NT2/D1 (cell line): ENCODE measurements around the gene ACTR5.

Source experiments
- DNase-seq: peaks from one replicate; pipeline ENCODE4 v3.0.0-alpha.2; 2011; ENCODE audit warnings: low read depth, low spot score
- H3K27me3 ChIP-seq: 2 replicates; pipeline ENCODE4 v1.6.0; 2011; ENCODE audit warnings: mild to moderate bottlenecking; ENCODE audit not compliant: insufficient read length, insufficient read depth
- H3K36me3 ChIP-seq: 2 replicates; pipeline ENCODE4 v1.6.1; 2011; ENCODE audit warnings: mild to moderate bottlenecking, low read length, mixed read lengths; ENCODE audit not compliant: insufficient read depth, insufficient read length
- H3K4me1 ChIP-seq: 2 replicates; pipeline ENCODE4 v1.5.1; 2011; ENCODE audit not compliant: insufficient read depth, insufficient read length
- H3K4me3 ChIP-seq: 2 replicates; pipeline ENCODE4 v1.5.1; 2011; ENCODE audit warnings: low read depth; ENCODE audit not compliant: insufficient read length
- H3K9ac ChIP-seq: 2 replicates; pipeline ENCODE4 v1.6.0; 2011; ENCODE audit warnings: low read depth; ENCODE audit not compliant: insufficient read length
- H3K9me3 ChIP-seq: 2 replicates; pipeline ENCODE4 v1.5.1; 2011; ENCODE audit warnings: mild to moderate bottlenecking, low read length; ENCODE audit not compliant: insufficient read depth
- SUZ12 ChIP-seq: IDR thresholded peaks from 2 replicates; pipeline ENCODE4 v1.6.1; 2011; ENCODE audit not compliant: insufficient read length, insufficient read depth; ENCODE audit errors: extremely low read depth
- YY1 ChIP-seq: IDR thresholded peaks from 2 replicates; pipeline ENCODE4 v1.6.1; 2011; ENCODE audit not compliant: insufficient read length, insufficient read depth
- ZNF274 ChIP-seq: IDR thresholded peaks from 2 replicates; pipeline ENCODE4 v1.6.1; 2011; ENCODE audit warnings: mild to moderate bottlenecking, low read depth, low read length

ACTR5 gene

GRCh38 chr20:38729767-38730166 lies 18.5 kb upstream of the ACTR5 start:
- H3K9me3 ChIP-seq, result no peaks in the 10 kb centered on the region; the same call in 1 of the 2 replicates
- peaks cover 96% of the 10 kb centered on the region for H3K27me3 ChIP-seq
- H3K9ac ChIP-seq, result no peak overlapping the region
- H3K4me1 ChIP-seq, result peaks cover 36% of the 10 kb centered on the region
- no peak for TF ChIP-seq YY1
- TF ChIP-seq ZNF274, result no peak
- TF ChIP-seq SUZ12, result no peak
- H3K4me3 ChIP-seq, result no peak overlapping the region
- no peaks in the 10 kb centered on the region for H3K36me3 ChIP-seq
- no peak for DNase-seq

GRCh38 chr20:38730167-38730988 lies 17.9 kb upstream of the ACTR5 start:
- H3K9me3 ChIP-seq, result no peaks in the 10 kb centered on the region; the same call in 1 of the 2 replicates
- TF ChIP-seq YY1, result no peak
- TF ChIP-seq SUZ12, result no peak
- no peak for TF ChIP-seq ZNF274
- H3K4me1 ChIP-seq, result peaks cover 30% of the 10 kb centered on the region
- H3K4me3 ChIP-seq, result no peak overlapping the region
- DNase-seq, result no peak
- no peak overlapping the region for H3K9ac ChIP-seq
- no peaks in the 10 kb centered on the region for H3K36me3 ChIP-seq
- H3K27me3 ChIP-seq, result peaks cover 90% of the 10 kb centered on the region

DNA sequence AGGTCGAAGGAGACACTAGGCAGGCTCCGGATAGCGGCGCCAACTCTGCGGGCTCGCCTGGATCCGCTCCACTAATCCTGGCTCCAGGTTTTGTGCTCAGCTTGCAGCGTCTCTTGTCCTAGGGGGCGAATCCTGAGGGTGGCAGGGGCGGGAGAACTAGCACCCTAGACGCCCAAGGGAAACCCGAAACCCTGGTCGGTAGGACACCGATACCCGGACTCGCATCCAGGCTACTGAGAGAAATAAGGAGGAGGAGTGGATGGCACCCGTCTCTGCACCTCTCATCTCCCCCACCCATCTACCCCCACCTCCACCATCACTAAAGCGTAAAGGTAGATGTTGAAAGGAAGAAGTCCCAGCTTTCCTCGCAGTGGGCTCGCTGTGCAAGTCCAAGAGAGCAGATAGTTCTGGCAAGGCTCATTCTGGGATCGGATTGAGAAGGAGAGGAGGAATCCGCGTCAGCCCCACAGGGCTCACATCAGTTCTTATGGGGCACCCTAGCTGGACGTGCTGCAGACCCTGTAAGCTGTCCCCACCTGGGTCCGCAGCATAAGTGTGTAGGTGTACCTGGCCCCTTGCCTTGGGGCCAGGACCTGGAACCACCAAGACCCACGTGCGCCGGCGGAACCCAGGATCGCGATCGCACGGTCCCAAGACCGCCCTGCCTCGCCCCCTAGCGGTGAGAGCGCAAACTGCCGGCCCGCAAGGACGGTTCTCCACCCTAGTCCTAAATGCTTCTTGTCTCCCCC lies 17.1 kb upstream of the ACTR5 start:
- H3K9me3 ChIP-seq, result no peaks in the 10 kb centered on the region; the same call in 1 of the 2 replicates
- H3K27me3 ChIP-seq, result peaks cover 82% of the 10 kb centered on the region
- no peak for TF ChIP-seq ZNF274
- no peak for TF ChIP-seq SUZ12
- TF ChIP-seq YY1, result no peak
- DNase-seq, result peak; percentile 66
- peak overlapping the region; percentile 44 for H3K4me3 ChIP-seq
- no peaks in the 10 kb centered on the region for H3K36me3 ChIP-seq
- peak overlapping the region; percentile 29 for H3K9ac ChIP-seq
- H3K4me1 ChIP-seq, result peaks cover 23% of the 10 kb centered on the region

GRCh38 chr20:38731738-38732113 lies 16.5 kb upstream of the ACTR5 start:
- peaks cover 76% of the 10 kb centered on the region for H3K27me3 ChIP-seq
- no peak overlapping the region for H3K4me3 ChIP-seq
- H3K4me1 ChIP-seq, result peaks cover 18% of the 10 kb centered on the region
- H3K9ac ChIP-seq, result no peak overlapping the region
- H3K36me3 ChIP-seq, result no peaks in the 10 kb centered on the region
- no peak for TF ChIP-seq YY1
- TF ChIP-seq SUZ12, result no peak
- no peak for TF ChIP-seq ZNF274
- no peaks in the 10 kb centered on the region; the same call in 1 of the 2 replicates for H3K9me3 ChIP-seq
- no peak for DNase-seq

DNA sequence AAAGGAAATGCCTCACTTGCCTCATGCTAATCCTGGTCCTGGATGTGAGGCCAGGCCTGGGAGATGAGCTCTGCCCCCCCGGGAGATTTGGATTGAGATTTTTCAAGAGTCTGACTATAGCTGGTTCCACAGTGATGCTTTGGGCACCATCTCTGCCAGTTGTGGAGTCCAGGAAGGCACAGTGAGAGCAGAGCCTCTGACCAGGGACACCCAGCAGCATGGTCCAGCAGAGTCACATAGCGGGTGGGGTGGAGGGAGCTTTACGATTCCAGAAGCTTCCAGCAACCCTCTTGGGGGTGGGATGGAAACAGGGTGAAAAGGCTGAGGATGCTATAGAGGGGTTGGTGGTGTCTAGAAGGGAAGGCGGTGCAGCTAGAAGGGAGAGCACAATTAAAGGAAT lies 15.3 kb upstream of the ACTR5 start:
- Histone ChIP-seq H3K4me1 (peaks cover 15% of the 10 kb centered on the region), H3K27me3 (peaks cover 64% of the 10 kb centered on the region), H3K4me3 (no peak overlapping the region), H3K9me3 (no peaks in the 10 kb centered on the region), H3K9ac (no peak overlapping the region), H3K36me3 (no peaks in the 10 kb centered on the region)
- TF ChIP-seq SUZ12 (no peak), ZNF274 (no peak), YY1 (no peak)
- DNase-seq, result no peak

GRCh38 chr20:38735172-38735571 lies 13.1 kb upstream of the ACTR5 start:
- no peaks in the 10 kb centered on the region for H3K9me3 ChIP-seq
- peaks cover 42% of the 10 kb centered on the region for H3K27me3 ChIP-seq
- no peak overlapping the region for H3K4me3 ChIP-seq
- TF ChIP-seq SUZ12 (no peak), YY1 (no peak), ZNF274 (no peak)
- no peaks in the 10 kb centered on the region for H3K36me3 ChIP-seq
- H3K4me1 ChIP-seq, result peaks cover 7% of the 10 kb centered on the region
- no peak for DNase-seq
- no peak overlapping the region for H3K9ac ChIP-seq

DNA sequence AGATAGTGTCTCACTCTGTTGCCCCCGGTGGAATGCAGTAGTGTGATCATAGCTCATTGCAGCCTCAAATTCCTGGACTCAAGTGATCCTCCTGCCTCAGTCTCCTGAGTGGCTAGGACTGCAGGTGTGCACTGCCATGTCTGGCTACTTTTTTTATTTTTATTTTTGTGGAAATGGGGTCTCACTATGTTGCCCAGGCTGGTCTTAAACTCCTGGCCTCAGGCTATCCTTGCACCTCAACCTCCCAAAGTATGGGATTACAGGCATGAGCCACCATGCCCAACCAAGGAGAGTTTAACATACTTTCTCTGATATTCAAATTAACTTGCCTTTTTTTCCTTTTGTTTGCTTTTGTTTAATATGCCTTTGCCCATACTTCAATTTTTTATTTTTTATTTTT lies 10.4 kb upstream of the ACTR5 start:
- no peak overlapping the region for H3K9ac ChIP-seq
- TF ChIP-seq YY1, result no peak
- TF ChIP-seq ZNF274, result no peak
- TF ChIP-seq SUZ12, result no peak
- no peaks in the 10 kb centered on the region for H3K36me3 ChIP-seq
- H3K4me1 ChIP-seq, result no peaks in the 10 kb centered on the region
- H3K27me3 ChIP-seq, result peaks cover 31% of the 10 kb centered on the region
- H3K9me3 ChIP-seq, result no peaks in the 10 kb centered on the region
- DNase-seq, result no peak
- no peak overlapping the region for H3K4me3 ChIP-seq
